Peyer's patch (tissue), 4 donors: ENCODE data around the gene PTGR1. TPM values are rescaled to one million over a fixed set of nuclear protein-coding genes. Genes with fewer than 3 reads are reported as not detected.

ENCODE experiments used
- DNase-seq, 3 donors: peaks; one replicate each; pipeline ENCODE4 v3.0.0-alpha.2; 2017 to 2019
- H3K27ac ChIP-seq, 4 donors: fragments of 200-600 bp; sonication (generic); one replicate each; pipeline ENCODE4 v1.5.1; 2016 to 2019
- H3K27me3 ChIP-seq, 2 donors: fragments of 200-600 bp; sonication (generic); one replicate each; pipeline ENCODE4 v1.5.1; 2019
- H3K36me3 ChIP-seq, 3 donors: fragments of 200-600 bp; sonication (generic); one replicate each; pipeline ENCODE4 v1.5.1; 2016 to 2019
- H3K4me1 ChIP-seq, 4 donors: fragments of 200-600 bp; sonication (generic); one replicate each; pipeline ENCODE4 v1.5.1; 2016 to 2019
- H3K4me3 ChIP-seq, 4 donors: fragments of 200-600 bp; sonication (generic); 1 replicate in 3 of 4; 2 replicates in 1 of 4; pipeline ENCODE4 v1.5.1; 2016 to 2019; ENCODE audit warnings: mild to moderate bottlenecking in 1 of 4
- H3K9me3 ChIP-seq, 4 donors: fragments of 200-600 bp; sonication (generic); one replicate each; pipeline ENCODE4 v1.5.1; 2016 to 2019; ENCODE audit warnings: mild to moderate bottlenecking in 1 of 4
- POLR2A ChIP-seq, 2 donors: fragments of 450-650 bp; IDR thresholded peaks; one replicate each; pipeline ENCODE4 v1.5.1; 2017; ENCODE audit warnings: antibody characterized with exemption in 2 of 2, mild to moderate bottlenecking in 2 of 2, moderate library complexity in 2 of 2
- total RNA-seq, 4 donors: library from RNA; depleted of rRNA; stranded (reverse); fragments of >200 nt; gene quantifications; one replicate each; pipeline ENCODE4 v1.1.0, GENCODE V29; 2016
- TF ChIP-seq, protein P1 (sequence below), 6 experiments: fragments of 450-650 bp in 4 of 6; fragments of 200-600 bp in 2 of 6; sonication (generic) in 1 of 6; IDR thresholded peaks; one replicate each; pipeline ENCODE4 v1.5.1; 2017 to 2019; ENCODE audit warnings: antibody characterized with exemption in 6 of 6, mild to moderate bottlenecking in 3 of 6, moderate library complexity in 1 of 6

PTGR1 gene
- total RNA-seq, 4 donors from 2014 or later = 142 to 948 (median 674) TPM

DNA sequence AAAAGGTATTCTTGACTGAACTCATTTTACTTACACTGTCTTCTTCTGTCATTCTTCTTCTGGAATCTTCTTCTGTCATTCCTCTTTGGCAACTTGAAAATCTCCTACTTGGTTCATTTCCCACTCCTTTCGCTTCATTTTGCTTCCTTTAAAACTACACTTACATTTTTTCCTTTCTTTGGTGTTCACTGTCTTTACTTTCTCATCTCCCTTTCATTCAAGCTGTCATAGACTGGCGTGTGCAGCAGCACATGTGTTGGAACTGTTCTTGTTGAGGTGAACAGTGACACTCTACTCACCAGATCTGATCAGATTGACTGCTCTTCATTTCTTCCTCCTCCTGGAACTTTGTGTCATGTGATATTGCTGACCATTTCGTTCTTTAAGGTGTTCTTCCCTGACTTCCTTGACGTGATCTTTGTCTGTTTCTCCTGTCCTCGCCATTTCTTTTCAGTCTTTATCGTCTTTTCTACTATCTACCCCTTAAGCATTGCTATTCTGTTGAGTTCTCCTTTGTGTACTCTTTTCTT is 38.0 kb upstream of the PTGR1 start:
- DNase-seq = no peak
- H3K36me3 ChIP-seq = no peaks in the 10 kb centered on the region
- no peak for TF ChIP-seq POLR2A (IDR thresholded peaks at IDR 0.05)
- TF ChIP-seq, protein P1, sequence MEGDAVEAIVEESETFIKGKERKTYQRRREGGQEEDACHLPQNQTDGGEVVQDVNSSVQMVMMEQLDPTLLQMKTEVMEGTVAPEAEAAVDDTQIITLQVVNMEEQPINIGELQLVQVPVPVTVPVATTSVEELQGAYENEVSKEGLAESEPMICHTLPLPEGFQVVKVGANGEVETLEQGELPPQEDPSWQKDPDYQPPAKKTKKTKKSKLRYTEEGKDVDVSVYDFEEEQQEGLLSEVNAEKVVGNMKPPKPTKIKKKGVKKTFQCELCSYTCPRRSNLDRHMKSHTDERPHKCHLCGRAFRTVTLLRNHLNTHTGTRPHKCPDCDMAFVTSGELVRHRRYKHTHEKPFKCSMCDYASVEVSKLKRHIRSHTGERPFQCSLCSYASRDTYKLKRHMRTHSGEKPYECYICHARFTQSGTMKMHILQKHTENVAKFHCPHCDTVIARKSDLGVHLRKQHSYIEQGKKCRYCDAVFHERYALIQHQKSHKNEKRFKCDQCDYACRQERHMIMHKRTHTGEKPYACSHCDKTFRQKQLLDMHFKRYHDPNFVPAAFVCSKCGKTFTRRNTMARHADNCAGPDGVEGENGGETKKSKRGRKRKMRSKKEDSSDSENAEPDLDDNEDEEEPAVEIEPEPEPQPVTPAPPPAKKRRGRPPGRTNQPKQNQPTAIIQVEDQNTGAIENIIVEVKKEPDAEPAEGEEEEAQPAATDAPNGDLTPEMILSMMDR (IDR thresholded peaks at IDR 0.05) = no peak
- H3K27me3 ChIP-seq = no peaks in the 10 kb centered on the region
- H3K4me1 ChIP-seq = peaks cover 0 to 5% (median 0%) of the 10 kb centered on the region in 4 donors
- H3K27ac ChIP-seq = no peak overlapping the region
- H3K4me3 ChIP-seq = no peak overlapping the region
- no peaks in the 10 kb centered on the region for H3K9me3 ChIP-seq

DNA sequence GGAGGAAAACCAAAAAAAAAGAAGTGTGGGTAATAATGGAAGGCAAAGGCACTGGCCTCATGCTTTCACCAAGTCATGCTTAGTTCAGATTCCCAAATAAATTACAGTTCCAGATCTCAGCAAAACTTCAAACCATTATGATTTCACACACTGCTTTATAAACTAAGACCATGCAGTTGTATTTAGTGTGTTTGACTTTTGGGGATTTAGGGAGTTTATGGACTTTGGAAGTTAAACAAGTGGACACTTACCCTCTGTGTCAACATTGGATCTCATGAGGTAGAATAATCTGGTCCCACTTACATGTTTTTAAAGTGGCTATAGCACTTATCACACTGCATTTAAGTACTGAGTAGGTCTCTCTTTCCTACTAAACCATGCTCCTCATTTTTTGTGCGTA is 35.4 kb upstream of the PTGR1 start:
- no peak for DNase-seq
- Histone ChIP-seq H3K4me1 (peaks cover 0 to 19% (median 5%) of the 10 kb centered on the region in 4 donors), H3K4me3 (no peak overlapping the region), H3K36me3 (no peaks in the 10 kb centered on the region), H3K9me3 (no peaks in the 10 kb centered on the region), H3K27me3 (no peaks in the 10 kb centered on the region), H3K27ac (no peak overlapping the region)
- no peak for TF ChIP-seq POLR2A (IDR thresholded peaks at IDR 0.05)
- TF ChIP-seq, protein P1 (IDR thresholded peaks at IDR 0.05) = no peak

DNA sequence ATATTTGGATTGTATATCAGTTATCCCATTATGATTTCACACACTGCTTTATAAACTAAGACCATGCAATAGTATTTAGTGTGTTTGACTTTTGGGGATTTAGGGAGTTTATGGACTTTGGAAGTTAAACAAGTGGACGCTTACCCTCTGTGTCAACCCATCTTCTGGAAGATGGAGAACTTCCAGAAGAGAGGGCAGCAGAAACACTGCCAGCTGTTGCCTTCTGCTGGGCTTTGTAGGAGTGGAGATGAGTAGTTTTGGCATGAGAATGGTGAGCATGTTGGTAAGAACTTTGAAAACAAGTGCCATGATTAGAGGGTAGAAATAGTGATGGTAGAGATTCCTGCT is 33.9 kb upstream of the PTGR1 start:
- Histone ChIP-seq H3K4me1 (peaks cover 0 to 19% (median 5%) of the 10 kb centered on the region in 4 donors), H3K9me3 (no peaks in the 10 kb centered on the region), H3K36me3 (no peaks in the 10 kb centered on the region), H3K27ac (no peak overlapping the region), H3K27me3 (no peaks in the 10 kb centered on the region), H3K4me3 (peak overlapping the region in 2 of 4 donors; percentile 3 to 99)
- DNase-seq = no peak
- TF ChIP-seq, protein P1 (IDR thresholded peaks at IDR 0.05) = no peak
- no peak for TF ChIP-seq POLR2A (IDR thresholded peaks at IDR 0.05)

DNA sequence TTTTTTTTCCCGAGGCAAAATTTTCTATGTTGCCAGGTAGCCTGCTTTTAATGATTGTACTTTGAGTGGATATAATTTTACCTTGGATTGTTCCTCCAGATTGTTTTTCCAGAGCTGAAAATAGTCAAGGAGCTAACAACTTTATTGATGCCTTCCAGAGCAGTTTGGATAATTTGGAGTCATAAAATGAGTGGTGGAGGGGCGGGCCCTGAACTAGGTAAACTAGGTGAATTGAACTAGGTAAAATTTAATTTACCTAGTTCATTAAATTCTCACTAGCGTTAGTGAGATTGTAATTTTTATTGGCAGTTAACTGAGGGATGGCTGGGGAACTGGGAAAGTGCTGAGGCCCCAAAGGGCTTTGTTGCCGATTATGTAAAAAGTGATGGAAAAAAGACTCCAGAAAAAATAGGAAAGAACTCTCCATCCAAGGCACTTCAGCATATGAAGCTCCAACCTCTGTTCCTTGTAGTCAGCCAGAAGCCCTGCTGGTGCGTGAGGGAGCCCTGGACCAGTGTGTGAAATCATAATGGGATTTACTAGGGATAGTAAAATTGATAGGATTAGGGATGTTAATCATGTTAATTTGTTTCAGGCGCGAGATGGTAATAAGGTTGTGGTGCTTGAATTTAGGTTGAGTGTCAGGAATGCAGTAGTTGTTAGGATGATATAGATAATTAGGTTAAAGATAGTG is 33.4 kb upstream of the PTGR1 start:
- no peaks in the 10 kb centered on the region for H3K36me3 ChIP-seq
- peaks cover 0 to 19% (median 5%) of the 10 kb centered on the region in 4 donors for H3K4me1 ChIP-seq
- no peak for DNase-seq
- TF ChIP-seq, protein P1 (IDR thresholded peaks at IDR 0.05) = no peak
- TF ChIP-seq POLR2A (IDR thresholded peaks at IDR 0.05) = no peak
- no peak overlapping the region for H3K27ac ChIP-seq
- peak overlapping the region in 2 of 4 donors; percentile 74 to 99 for H3K4me3 ChIP-seq
- no peaks in the 10 kb centered on the region for H3K27me3 ChIP-seq
- no peaks in the 10 kb centered on the region for H3K9me3 ChIP-seq

DNA sequence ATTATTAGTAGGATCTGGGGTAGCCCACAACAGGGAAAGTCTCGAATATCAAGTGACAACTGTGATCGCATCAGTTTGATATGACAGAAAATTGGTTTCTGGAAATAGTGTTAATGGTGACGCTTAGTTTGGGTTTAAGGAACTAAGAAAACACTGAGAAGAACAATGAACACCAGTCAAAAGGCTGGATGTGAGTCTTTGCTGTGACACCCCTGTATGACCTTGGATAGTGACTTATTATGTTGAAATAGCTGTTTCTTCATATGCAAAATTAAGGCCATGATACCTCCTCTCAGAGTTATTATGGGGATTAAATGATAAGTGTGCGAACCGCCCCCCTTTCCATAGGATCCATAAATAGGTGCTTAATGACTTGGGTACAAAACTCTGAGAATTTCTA is 32.6 kb upstream of the PTGR1 start:
- Histone ChIP-seq H3K36me3 (no peaks in the 10 kb centered on the region), H3K27ac (peak overlapping the region; percentile 84 to 95 (median 89)), H3K27me3 (no peaks in the 10 kb centered on the region), H3K9me3 (no peaks in the 10 kb centered on the region), H3K4me1 (peaks cover 0 to 23% (median 5%) of the 10 kb centered on the region in 4 donors), H3K4me3 (peak overlapping the region; percentile 74 to 99 (median 94))
- DNase-seq = no peak
- TF ChIP-seq, protein P1 (IDR thresholded peaks at IDR 0.05) = no peak
- no peak for TF ChIP-seq POLR2A (IDR thresholded peaks at IDR 0.05)
